Measurements from ENCODE around the gene SHOC2. TPM values are rescaled to one million over a fixed set of nuclear protein-coding genes. Genes with fewer than 3 reads are reported as not detected.

The SHOC2 gene
- 10 to 100 TPM; 68.5 to 90.7 (median 72.3) TPM for total RNA-seq
- long read RNA-seq, donor 1, transcript SHOC2-202 (9 exons, 3,943 nt): major isoform, 28 of 44 reads
- long read RNA-seq, donor 1, partial matches to known transcripts: 6 of 44 reads
- long read RNA-seq, donor 1, other reads (novel, unspliced or antisense): 10 of 44 reads
- long read RNA-seq, donor 2, partial matches to known transcripts: 12 of 16 reads
- long read RNA-seq, donor 2, other reads (novel, unspliced or antisense): 1 of 16 reads

GRCh38 chr10:110919349-110919931 lies at the start of gene SHOC2:
Gene SHOC2 (plus strand): TSS chr10:110919604. CDS start chr10:110964359, 44,755 bp downstream.
- Histone ChIP-seq H3K36me3 (ENCODE audit: low read depth) (peaks cover 7% of the 10 kb centered on the region), H3K4me1 (ENCODE audit: low read depth) (peaks cover 27% of the 10 kb centered on the region), H3K4me3 (peak within 1 kb of the TSS; percentile 70), H3K9me3 (no peaks in the 10 kb centered on the region)
- DNase-seq (peak in 2 of 3 donors; percentile 97 to 100), ATAC-seq (peak; percentile 57)
- TF ChIP-seq CTCF (IDR thresholded peaks at IDR 0.05): no peak
- intact Hi-C loops (cut with DNase I, micrococcal nuclease): no loop called here

GRCh38 chr10:110870823-110871297 lies 48.5 kb upstream of the SHOC2 start:
- TF ChIP-seq CTCF (IDR thresholded peaks at IDR 0.05): no peak
- intact Hi-C loops (cut with DNase I, micrococcal nuclease): loop anchor here (10.0 kb wide), 2 partner anchors 46 to 66 kb away; no protein-coding TSS in a partner anchor
- ATAC-seq (no peak), DNase-seq (peak in 1 of 3 donors; percentile 39)
- Histone ChIP-seq H3K4me3 (no peak overlapping the region), H3K9me3 (no peaks in the 10 kb centered on the region), H3K4me1 (ENCODE audit: low read depth) (peaks cover 42% of the 10 kb centered on the region), H3K36me3 (ENCODE audit: low read depth) (no peaks in the 10 kb centered on the region)

GRCh38 chr10:110871298-110872084 lies 47.9 kb upstream of the SHOC2 start, which contains the start of gene PDCD4:
Gene PDCD4 (plus strand): TSS chr10:110871928. CDS start chr10:110876028, 4,100 bp downstream.
- no peaks in the 10 kb centered on the region for H3K9me3 ChIP-seq
- peaks cover 42% of the 10 kb centered on the region for H3K4me1 ChIP-seq (ENCODE audit: low read depth)
- intact Hi-C loops (cut with DNase I, micrococcal nuclease): loop anchor here (10.0 kb wide), 2 partner anchors 47 to 67 kb away; no protein-coding TSS in a partner anchor
- peak within 1 kb of the TSS; percentile 90 for H3K4me3 ChIP-seq
- peak; percentile 6 for TF ChIP-seq CTCF (IDR thresholded peaks at IDR 0.05)
- no peaks in the 10 kb centered on the region for H3K36me3 ChIP-seq (ENCODE audit: low read depth)
- peak; percentile 99 to 100 (median 100) for DNase-seq
- ATAC-seq: peak; percentile 90

GRCh38 chr10:110872145-110872983 lies 47.0 kb upstream of the SHOC2 start:
- Histone ChIP-seq H3K4me1 (ENCODE audit: low read depth) (peaks cover 40% of the 10 kb centered on the region), H3K4me3 (peak overlapping the region; percentile 90), H3K36me3 (ENCODE audit: low read depth) (no peaks in the 10 kb centered on the region), H3K9me3 (no peaks in the 10 kb centered on the region)
- no peak for TF ChIP-seq CTCF (IDR thresholded peaks at IDR 0.05)
- ATAC-seq (peak; percentile 72), DNase-seq (peak; percentile 77 to 89 (median 83))
- intact Hi-C loops (cut with DNase I, micrococcal nuclease): loop anchor here (10.0 kb wide), 2 partner anchors 48 to 68 kb away; no protein-coding TSS in a partner anchor
